GM21723 (cell line): Measurements from ENCODE around the gene RAB1A.

Experiments
- ATAC-seq: cut with Tn5 transposase; IDR thresholded peaks from one replicate; pipeline ENCODE4 v1.9.1; 2021; ENCODE audit warnings: mild to moderate bottlenecking, moderate library complexity; ENCODE audit not compliant: unreplicated experiment

Gene RAB1A

GRCh38 chr2:65097844-65098243 lies 32.1 kb downstream of the RAB1A start:
- ATAC-seq = no peak

GRCh38 chr2:65096948-65097347 lies 33.0 kb downstream of the RAB1A start:
- ATAC-seq = no peak

DNA sequence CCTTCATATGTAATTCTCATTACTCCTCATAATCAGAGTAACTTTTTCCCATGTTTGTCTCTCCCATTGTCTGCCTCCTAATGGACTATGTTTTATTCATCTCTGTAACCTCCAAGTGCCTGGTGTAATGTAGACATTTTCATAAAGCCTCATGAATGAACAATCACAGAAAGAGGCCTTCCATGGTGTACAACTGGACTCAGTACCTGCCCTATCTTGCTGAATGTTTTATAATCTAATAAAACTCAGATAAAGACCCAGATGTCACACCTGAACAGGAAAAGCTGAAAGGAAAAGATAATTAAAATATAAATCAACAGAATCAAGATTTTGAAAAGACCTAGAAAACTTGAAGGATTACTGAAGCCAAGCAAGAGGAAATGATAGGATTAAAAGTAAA lies 36.7 kb downstream of the RAB1A start:
- ATAC-seq = no peak

DNA sequence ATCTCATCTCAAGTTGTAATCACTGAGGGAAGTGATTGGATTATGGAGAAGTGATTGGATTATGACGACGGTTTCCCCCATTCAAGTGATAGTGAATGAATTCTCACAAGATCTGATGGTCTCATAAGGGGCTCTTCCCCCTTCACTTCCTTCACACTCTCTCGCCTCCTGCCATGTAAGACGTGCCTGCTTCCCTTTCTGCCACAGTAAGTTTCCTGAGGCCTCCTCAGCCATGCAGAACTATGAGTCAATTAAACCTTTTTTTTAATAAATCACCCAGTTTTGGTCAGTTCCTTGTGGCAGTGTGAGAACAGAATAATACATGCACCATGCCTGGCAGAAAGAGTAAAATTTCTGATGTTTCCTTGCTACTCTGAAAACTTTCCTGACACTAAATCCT lies 37.1 kb downstream of the RAB1A start:
- no peak for ATAC-seq

DNA sequence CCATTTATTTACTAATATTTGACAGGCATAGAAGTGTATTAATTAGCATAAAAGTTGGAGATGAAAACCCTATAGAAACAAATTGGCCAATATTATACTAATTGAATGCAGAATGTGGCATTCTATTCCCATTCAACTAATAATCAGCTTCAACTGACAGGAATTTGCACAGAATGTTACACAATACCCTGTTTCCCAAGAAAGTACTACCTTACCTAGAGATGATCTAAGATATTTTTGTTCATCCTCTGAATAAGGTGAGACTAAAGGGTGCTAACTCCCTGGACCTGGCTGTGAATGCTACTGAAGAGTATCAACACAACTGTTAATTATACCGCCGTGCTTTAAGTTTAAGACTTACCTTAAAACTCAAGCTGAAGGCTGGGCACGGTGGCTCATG lies 44.8 kb downstream of the RAB1A start:
- ATAC-seq = no peak

- ATAC-seq = no peak
Observed at GRCh38 chr2:65081232-65081685, 48.6 kb downstream of the RAB1A start.

GRCh38 chr2:65079017-65079416 lies 50.9 kb downstream of the RAB1A start:
- ATAC-seq = no peak

DNA sequence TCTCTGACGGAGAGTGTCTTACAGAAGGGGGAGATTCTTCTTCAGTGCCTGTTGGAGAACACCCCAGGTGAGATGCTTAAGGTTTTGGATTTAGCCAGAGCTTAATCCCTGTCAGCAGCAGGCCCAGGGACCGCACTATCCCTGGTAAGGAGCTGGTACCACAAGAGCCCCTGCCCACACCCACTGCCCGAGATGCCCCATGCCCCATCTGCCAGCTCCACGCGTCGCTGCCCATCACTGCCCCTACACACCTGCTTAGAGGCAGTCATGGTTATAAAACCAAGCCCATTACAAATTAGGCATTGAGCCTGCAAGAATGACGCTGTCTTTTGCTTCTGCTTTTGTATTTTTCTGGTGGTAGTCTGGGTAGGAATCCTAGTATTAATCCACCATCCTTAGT lies 52.0 kb downstream of the RAB1A start:
- ATAC-seq = no peak

GRCh38 chr2:65076345-65076710 lies 53.6 kb downstream of the RAB1A start:
- ATAC-seq = no peak

GRCh38 chr2:65075605-65076344 lies 54.1 kb downstream of the RAB1A start:
- ATAC-seq = no peak

GRCh38 chr2:65075176-65075575 lies 54.7 kb downstream of the RAB1A start:
- no peak for ATAC-seq

- no peak for ATAC-seq
Observed at GRCh38 chr2:65073879-65074565, 55.9 kb downstream of the RAB1A start.

DNA sequence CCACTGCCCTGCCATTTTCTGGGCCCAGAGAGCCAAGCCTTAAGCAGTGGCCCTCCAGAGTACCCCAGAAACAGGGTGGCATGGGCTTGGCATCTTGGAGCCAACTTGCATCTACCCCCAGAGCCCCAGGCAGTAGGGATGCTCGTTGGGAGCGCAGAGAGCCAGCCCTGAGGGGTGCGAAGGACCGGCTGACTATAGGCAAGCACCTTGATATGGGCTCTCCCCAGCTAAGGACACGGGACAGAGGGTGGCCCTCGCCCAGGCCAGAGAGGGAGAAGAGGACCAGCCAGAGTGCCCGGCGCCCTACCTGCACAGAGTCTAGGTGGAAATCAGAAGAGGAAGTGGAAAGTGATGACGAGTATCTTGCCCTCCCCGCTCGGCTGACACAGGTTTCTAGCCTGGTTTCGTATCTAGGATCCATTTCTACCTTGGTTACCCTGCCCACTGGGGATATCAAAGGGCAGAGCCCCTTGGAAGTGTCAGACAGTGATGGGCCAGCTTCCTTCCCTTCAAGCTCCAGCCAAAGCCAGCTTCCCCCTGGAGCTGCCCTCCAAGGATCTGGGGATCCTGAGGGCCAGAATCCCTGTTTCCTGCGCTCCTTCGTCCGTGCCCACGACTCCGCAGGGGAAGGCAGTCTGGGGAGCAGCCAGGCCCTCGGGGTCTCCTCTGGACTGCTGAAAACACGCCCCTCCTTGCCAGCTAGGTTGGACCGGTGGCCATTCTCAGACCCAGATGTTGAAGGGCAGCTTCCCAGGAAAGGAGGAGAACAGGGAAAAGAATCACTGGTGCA lies 57.5 kb downstream of the RAB1A start:
- ATAC-seq = peak; percentile 68

GRCh38 chr2:65071499-65072180 lies 58.3 kb downstream of the RAB1A start:
- no peak for ATAC-seq

DNA sequence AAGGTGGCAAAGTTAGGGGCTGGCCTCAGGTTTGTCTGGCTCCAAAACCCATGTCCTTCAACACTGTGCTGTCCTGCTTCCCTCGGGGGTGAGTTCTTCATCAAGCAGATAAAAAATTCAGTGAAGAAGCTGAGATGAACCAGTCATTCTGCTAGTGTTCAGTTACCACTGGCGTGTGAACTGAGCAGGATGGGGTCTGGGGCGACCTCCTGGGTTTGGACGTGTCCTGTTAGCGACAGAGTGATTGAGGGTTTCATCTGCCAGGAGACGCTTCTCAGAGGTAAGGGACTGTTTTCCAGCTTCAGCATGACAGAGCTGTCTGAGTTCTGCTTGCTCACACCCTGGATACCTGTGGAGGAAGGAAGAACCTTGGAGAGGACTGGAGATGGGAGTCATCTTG lies 59.0 kb downstream of the RAB1A start:
- ATAC-seq = no peak

DNA sequence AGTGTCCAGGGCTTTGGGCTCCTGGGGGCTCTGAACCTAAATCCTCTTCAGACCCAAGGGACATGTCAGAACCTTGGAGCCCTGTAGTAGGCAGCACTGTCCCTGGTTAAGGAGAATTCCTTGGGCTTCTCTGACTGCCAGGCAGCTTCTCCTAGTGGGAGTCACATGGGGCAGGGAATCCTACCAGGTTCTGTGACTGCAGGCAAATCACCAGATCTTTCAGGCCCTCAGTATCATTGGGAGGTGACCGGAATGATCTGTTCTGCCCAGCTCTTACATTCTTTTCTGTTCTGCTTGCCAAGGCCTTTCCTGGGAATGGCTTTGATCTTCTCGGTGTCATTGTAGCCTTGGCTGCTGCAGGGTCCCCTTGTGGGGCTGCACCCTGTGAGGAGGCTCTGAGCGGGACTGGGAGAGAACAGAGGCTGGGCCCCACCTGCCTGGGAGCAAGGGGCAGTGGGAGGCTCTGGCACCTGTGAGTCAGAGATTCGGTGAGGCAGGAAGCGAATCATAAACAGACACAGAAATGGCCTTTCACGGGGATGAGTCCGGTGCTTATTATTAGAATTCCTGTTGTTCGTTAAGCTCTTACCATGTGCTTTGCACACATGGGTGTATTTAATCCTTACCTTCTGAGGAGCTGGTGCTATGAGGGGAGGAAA lies 59.6 kb downstream of the RAB1A start:
- no peak for ATAC-seq

GRCh38 chr2:65069439-65069824 lies 60.5 kb downstream of the RAB1A start:
- ATAC-seq = no peak

- ATAC-seq = no peak
Observed at GRCh38 chr2:65067806-65068553, 61.9 kb downstream of the RAB1A start.

DNA sequence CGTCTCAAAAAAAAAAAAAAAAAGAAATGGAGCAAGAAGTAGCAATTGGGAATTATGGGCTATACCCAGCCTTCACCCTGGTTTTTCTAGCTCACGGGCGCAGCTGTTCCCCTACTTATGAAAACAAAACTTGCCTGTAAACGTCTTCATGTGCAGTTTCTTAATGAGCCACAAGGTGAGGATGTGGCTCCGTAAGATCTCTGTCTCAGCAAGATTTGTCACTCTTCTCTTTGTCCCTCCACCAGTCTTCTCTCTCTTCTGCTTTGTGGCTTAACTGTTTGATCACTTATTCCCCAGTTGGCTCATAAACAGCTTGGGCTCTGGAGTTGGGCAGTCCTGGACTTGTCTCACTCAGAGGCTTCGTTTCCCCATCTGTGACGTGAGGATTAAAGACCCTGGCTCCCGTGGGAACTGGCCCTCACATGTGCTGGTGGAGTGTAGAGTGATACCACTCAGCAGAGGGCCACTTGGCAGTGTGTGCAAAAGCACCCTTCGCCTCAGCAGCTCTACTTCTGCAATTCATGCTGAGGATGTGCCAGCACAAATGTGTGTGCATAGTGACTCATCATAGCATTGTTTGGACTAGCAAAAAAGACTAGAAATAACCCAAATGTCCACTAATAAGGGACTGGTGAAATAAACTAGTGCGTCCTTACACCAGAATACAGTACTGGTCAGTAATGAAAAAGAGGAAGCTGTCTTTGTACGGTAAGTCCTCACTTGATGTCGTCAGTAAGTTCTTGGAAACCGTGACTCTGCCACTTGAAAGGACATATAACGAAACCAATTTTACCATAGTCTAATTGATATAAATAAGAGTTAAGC lies 65.0 kb downstream of the RAB1A start:
- ATAC-seq = peak; percentile 82
